Posterior vena cava (tissue), 2 donors: Measurements from ENCODE around the gene POMT2. TPM values are rescaled to one million over a fixed set of nuclear protein-coding genes. Genes with fewer than 3 reads are reported as not detected.
"Not testable (repeated sequence)": the region's sequence is repeated elsewhere in the genome, so short reads cannot be mapped to it uniquely, and the experiment has no call there.

Source experiments
- DNase-seq: peaks from one replicate; pipeline ENCODE4 v3.0.0-alpha.2; 2020; ENCODE audit warnings: low spot score
- intact Hi-C, 2 donors: fragments of 100-400 bp; cut with DNase I; formaldehyde crosslinking; loops; one replicate each; pipeline versions ENCODE4 v1.14.1 to v1.14.2; 2022 to 2023
- long read RNA-seq, 2 donors: library from polyadenylated mRNA; unstranded; transcript quantifications; one replicate each; pipeline ENCODE4 v2.0.0, GENCODE V29; 2020 to 2021
- total RNA-seq, 2 donors: library from RNA; stranded (reverse); fragmentation: NEBNext Ultra II Directional; extraction: Animal tissue kit (Norgen Biotek cat#: 25700); gene quantifications; one replicate each; pipeline ENCODE4 v1.2.1, GENCODE V29; 2021
- donor health status: DM: yes; HTN: yes; CAD: no.
- donor health status: DM: yes; HTN: yes; CAD: no.

Gene POMT2
- 10 to 100 TPM; 20.5 TPM for total RNA-seq
- long read RNA-seq, donor 1, partial matches to known transcripts = 2 of 4 reads
- long read RNA-seq, donor 1, other reads (novel, unspliced or antisense) = 2 of 4 reads
- long read RNA-seq, donor 2, partial matches to known transcripts = 6 of 11 reads
- long read RNA-seq, donor 2, other reads (novel, unspliced or antisense) = 5 of 11 reads

GRCh38 chr14:77320238-77320935 lies at the start of gene POMT2:
TSS of gene POMT2 (minus strand) at chr14:77320883. CDS start at chr14:77320681, 202 bp downstream.
- intact Hi-C loops = no loop called here
- DNase-seq = peak; percentile 98

DNA sequence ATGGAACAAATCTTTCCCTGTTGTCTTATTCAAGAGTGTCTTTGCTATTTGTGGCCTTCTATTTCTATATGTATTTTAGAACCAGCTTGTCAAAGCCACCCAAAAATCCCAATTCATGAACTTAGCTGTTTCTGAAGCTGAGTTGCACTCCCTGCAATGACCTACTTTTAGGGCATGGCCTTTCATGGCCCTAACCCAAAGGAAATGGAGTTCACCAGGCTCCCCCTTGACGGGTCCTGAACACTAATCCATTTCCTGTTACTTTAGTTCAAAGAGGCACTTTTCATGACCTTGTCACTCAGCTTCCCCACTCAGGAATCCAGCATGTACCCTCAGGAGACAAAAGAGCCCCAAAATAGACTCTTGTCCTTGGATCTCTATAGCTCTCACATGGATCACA lies 48.6 kb upstream of the POMT2 start:
- no peak for DNase-seq
- intact Hi-C loops = no loop called here

GRCh38 chr14:77364146-77364545 lies 43.5 kb upstream of the POMT2 start:
- intact Hi-C loops = no loop called here
- no peak for DNase-seq

GRCh38 chr14:77359626-77360025 lies 38.9 kb upstream of the POMT2 start:
- intact Hi-C loops = no loop called here
- no peak for DNase-seq

- intact Hi-C loops = no loop called here
- no peak for DNase-seq
Measured at GRCh38 chr14:77356899-77357298, 36.2 kb upstream of the POMT2 start.

DNA sequence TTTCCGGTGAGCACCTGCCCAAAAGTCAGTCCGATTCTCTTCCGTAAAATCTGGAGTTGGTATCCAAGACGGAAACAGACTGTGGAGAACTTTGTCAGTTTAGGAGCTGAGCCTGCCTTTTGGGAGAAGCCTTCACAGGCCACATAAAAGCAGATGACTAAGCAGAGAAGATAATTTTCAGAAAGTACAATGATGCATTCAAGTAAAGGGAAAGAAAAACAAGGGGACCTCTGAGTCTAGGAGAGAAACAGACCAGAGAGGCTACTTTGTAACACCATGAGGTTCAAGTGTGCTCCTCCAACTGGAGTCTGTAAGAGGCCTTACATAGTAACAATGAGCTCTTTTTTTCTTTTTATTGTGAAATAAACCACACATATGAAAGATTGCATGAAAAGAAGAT lies 35.1 kb upstream of the POMT2 start:
- no peak for DNase-seq
- intact Hi-C loops = no loop called here

- intact Hi-C loops = no loop called here
- DNase-seq = no peak
Measured at GRCh38 chr14:77353469-77354141, 32.9 kb upstream of the POMT2 start.

- intact Hi-C loops = no loop called here
- no peak for DNase-seq
Measured at GRCh38 chr14:77347751-77348150, 27.1 kb upstream of the POMT2 start.

DNA sequence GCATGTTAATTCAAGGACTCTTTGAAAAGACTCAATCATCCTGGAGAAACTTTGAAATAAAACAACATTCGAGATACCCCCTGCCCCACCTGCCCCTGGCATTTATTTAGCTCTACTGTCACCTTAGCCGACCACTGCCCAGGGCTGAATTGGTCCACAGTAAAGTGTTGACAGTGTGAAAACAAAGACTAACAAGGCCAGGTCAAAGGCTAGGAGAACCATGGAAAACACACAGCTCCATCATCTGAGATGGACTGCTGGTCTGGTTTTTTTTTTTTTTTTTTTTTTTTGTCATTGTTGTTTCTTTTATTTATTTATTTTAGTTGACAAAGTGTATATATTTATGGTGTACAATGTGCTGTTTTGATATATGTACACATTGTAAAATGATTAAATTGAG lies 25.8 kb upstream of the POMT2 start:
- no peak for DNase-seq
- intact Hi-C loops = no loop called here

DNA sequence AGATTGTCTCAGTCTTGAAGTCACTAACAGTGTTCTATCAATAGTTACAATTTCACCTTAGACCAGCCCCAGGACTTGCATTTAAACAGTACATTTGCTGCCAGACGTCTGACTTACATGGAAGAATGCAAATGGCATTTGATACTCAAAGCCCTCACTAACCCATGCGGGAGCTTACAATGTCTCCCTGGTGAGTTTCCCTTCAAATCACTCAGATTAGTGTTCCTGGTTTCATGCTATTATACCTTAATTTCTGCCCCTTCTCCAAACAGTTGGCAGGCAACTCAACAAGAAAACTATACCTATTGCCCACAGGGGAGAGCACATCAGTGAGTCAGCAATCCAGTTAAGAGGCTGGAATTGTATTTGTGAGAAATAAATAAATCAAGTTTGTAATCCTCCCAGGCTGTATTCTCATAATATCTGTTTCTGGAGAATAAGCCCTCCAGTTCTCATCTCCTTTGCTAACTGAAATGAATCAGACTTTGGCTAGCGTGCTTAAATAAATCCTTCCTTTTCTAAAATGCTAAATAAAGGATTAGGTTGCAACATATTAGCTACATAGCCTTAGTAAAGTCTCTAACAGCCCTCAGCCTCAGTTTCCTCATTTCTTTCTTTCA lies 23.8 kb upstream of the POMT2 start:
- intact Hi-C loops = no loop called here
- no peak for DNase-seq

- no peak for DNase-seq
- intact Hi-C loops = no loop called here
Measured at GRCh38 chr14:77343662-77344061, 23.0 kb upstream of the POMT2 start.

- DNase-seq = no peak
- intact Hi-C loops = no loop called here
Measured at GRCh38 chr14:77342726-77343397, 22.2 kb upstream of the POMT2 start.

DNA sequence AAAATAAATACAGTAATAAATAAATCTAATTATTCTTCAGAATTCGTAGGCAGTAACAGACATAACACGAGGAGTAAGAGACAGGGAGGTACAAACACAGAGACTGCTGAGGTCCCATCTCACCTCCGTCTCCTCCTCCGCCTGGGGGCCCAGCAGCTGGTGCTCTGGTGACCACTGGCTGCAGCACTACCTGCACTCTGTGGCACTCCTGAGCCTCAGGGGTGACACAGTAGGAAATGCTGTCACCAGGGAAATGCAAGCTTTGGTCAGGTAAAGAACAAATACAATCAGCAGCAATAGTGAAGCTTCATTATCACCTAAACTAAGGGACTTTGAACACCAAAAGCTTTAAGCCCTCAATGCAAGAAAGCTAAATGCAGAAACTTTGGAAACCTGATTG lies 19.7 kb upstream of the POMT2 start:
- intact Hi-C loops = no loop called here
- no peak for DNase-seq

GRCh38 chr14:77339407-77339806 lies 18.7 kb upstream of the POMT2 start:
- no peak for DNase-seq
- intact Hi-C loops = no loop called here

GRCh38 chr14:77338302-77338701 lies 17.6 kb upstream of the POMT2 start:
- intact Hi-C loops = no loop called here
- no peak for DNase-seq

DNA sequence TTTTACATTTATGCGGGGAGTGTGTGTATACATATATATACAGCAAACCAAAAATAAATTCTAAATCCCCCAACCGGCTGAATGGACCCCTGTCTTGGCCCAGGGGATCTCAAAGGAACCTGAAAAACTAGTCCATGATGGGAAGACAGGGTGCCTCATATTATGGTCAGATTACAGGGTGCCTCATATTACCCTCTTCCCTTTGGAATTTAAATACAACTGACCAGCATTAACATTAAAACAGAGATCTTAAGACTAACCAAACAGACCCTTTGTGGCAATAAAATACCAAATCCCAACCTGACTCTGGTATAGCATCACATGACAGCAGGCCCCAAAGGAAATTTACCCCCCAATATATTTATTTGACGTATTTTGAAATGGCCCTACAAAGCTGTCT lies 17.2 kb upstream of the POMT2 start:
- no peak for DNase-seq
- intact Hi-C loops = no loop called here

- intact Hi-C loops, DNase-seq: not testable (repeated sequence)
Measured at GRCh38 chr14:77337255-77337654, 16.6 kb upstream of the POMT2 start.

GRCh38 chr14:77335576-77335975 lies 14.9 kb upstream of the POMT2 start:
- intact Hi-C loops = no loop called here

GRCh38 chr14:77329872-77330271 lies 9.2 kb upstream of the POMT2 start:
- intact Hi-C loops = no loop called here

More at GRCh38 chr14:77335576-77335975, 14.9 kb upstream of the POMT2 start:
- no peak for DNase-seq

DNA sequence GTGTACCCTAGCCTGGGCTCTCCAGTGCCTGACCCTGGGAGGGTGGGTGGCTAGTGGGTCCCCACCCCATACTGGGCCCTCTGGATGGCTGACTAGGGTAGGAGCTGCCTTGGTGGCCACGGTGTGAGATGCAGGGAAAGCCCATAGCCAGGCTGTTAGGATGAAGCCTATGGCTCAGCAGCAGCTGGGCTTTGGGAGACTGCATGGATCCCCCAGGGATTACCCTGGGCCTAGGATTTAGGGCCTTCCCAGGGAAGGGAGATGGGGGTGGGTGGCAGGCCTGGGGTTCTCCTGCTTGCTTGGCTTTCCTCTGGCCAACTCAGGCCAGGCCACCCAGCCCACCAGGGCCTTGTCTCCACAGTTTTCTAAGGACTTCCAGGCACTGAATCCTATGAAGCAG lies 6.4 kb upstream of the POMT2 start:
- intact Hi-C loops = no loop called here

More at GRCh38 chr14:77329872-77330271, 9.2 kb upstream of the POMT2 start:
- no peak for DNase-seq

More for the DNA sequence above, 6.4 kb upstream of the POMT2 start:
- DNase-seq = no peak
